ENCODE results near the gene AFG1L.

- TF ChIP-seq CTCF (IDR thresholded peaks at IDR 0.05; ENCODE audit: low read depth, low read length, missing input control) (no peak), JUND (IDR thresholded peaks at IDR 0.05) (no peak), RXRA (IDR thresholded peaks at IDR 0.05) (no peak), TAF1 (conservative IDR thresholded peaks at IDR 0.05) (no peak), REST (IDR thresholded peaks at IDR 0.05) (no peak), MAX (IDR thresholded peaks at IDR 0.05) (no peak), EGR1 (IDR thresholded peaks at IDR 0.05; ENCODE audit: low read depth in 2 of 2) (no peak), GABPA (IDR thresholded peaks at IDR 0.05 in 1 of 2, conservative IDR thresholded peaks at IDR 0.05 in 1 of 2) (no peak), RAD21 (IDR thresholded peaks at IDR 0.05) (no peak), YY1 (IDR thresholded peaks at IDR 0.05) (no peak), SP1 (IDR thresholded peaks at IDR 0.05) (no peak), ZBTB33 (IDR thresholded peaks at IDR 0.05) (no peak)
These were observed 17.6 kb upstream of the AFG1L start for GRCh38 chr6:108277295-108277694.

Measured in liver (tissue), 3 donors.